Esophagus squamous epithelium (tissue), 5 donors: Measurements from ENCODE around the gene RIN3. TPM values are rescaled to one million over a fixed set of nuclear protein-coding genes. Genes with fewer than 3 reads are reported as not detected.
A peak's percentile ranks its signal among the peaks of the same experiment; 100 is the strongest.
"Not testable (repeated sequence)": the region's sequence is repeated elsewhere in the genome, so short reads cannot be mapped to it uniquely, and the experiment has no call there.

Source experiments
- DNase-seq: peaks from one replicate; lab custom pipeline; 2025; lab: John Stamatoyannopoulos, UW
- H3K27ac ChIP-seq, 4 donors: fragments of 200-600 bp; sonication (generic); one replicate each; pipeline ENCODE4 v1.5.1; 2016 to 2019; ENCODE audit warnings: mild to moderate bottlenecking in 1 of 4
- H3K27me3 ChIP-seq, 4 donors: fragments of 200-600 bp; sonication (generic); 1 replicate in 3 of 4; 2 replicates in 1 of 4; pipeline versions ENCODE4 v1.5.1 to v1.6.0; 2017 to 2021; ENCODE audit warnings: antibody characterized with exemption in 1 of 4
- H3K36me3 ChIP-seq, 3 donors: fragments of 200-600 bp; sonication (generic); one replicate each; pipeline ENCODE4 v1.5.1; 2016 to 2019
- H3K4me1 ChIP-seq, 3 donors: fragments of 200-600 bp; sonication (generic); one replicate each; pipeline ENCODE4 v1.5.1; 2017 to 2019
- H3K4me3 ChIP-seq, 4 donors: fragments of 200-600 bp; sonication (generic); 1 replicate in 3 of 4; 2 replicates in 1 of 4; pipeline ENCODE4 v1.5.1; 2016 to 2019; ENCODE audit warnings: mild to moderate bottlenecking in 2 of 4, moderate library complexity in 1 of 4
- H3K9me3 ChIP-seq, 3 donors: fragments of 200-600 bp; sonication (generic); one replicate each; pipeline ENCODE4 v1.5.1; 2016 to 2019
- CTCF ChIP-seq, 6 experiments: fragments of 450-650 bp in 4 of 6; fragments of 200-600 bp in 2 of 6; sonication (generic) in 2 of 6; IDR thresholded peaks; one replicate each; pipeline ENCODE4 v1.5.1; 2016 to 2019; ENCODE audit warnings: antibody characterized with exemption in 6 of 6, mild to moderate bottlenecking in 4 of 6, moderate library complexity in 4 of 6
- POLR2A ChIP-seq, 4 donors: fragments of 450-650 bp; IDR thresholded peaks; one replicate each; pipeline ENCODE4 v1.6.1; 2017; ENCODE audit warnings: antibody characterized with exemption in 4 of 4, mild to moderate bottlenecking in 4 of 4, moderate library complexity in 3 of 4
- WGBS, 2 donors: methylation state at CpG; one replicate each; pipeline ENCODE4 v1.1.5; 2018; 5-methylcytosine and 5-hydroxymethylcytosine counted together
- intact Hi-C: fragments of 100-400 bp; cut with DNase I; formaldehyde crosslinking; loops from one replicate; pipeline ENCODE4 v1.15.0; 2022
- total RNA-seq, 4 donors: library from RNA; depleted of rRNA; stranded (reverse); fragments of >200 nt; gene quantifications; one replicate each; pipeline ENCODE4 v1.1.0, GENCODE V29; 2016
- donor health status: DM: yes; HTN: yes; CAD: no.

The RIN3 gene
- total RNA-seq, 4 donors from 2014 or later: 1.9 to 9.7 (median 4.4) TPM

- intact Hi-C loops: no loop called here
- 67 to 84% methylated on average over 9 to 12 of the region's 16 CpGs for WGBS, 2 donors
- no peaks in the 10 kb centered on the region for H3K27me3 ChIP-seq
- H3K4me3 ChIP-seq: no peak overlapping the region
- H3K27ac ChIP-seq: peak overlapping the region in 1 of 4 donors; percentile 57
- DNase-seq: no peak
- no peaks in the 10 kb centered on the region for H3K36me3 ChIP-seq
- H3K9me3 ChIP-seq: no peaks in the 10 kb centered on the region
- TF ChIP-seq CTCF (IDR thresholded peaks at IDR 0.05) (no peak), POLR2A (IDR thresholded peaks at IDR 0.05) (peak in 1 of 4 donors; percentile 32)
- H3K4me1 ChIP-seq: peaks cover 0 to 50% (median 0%) of the 10 kb centered on the region in 3 donors
These were observed 17.7 kb downstream of the RIN3 start for GRCh38 chr14:92531106-92531873.

GRCh38 chr14:92532490-92533163, 19.0 kb downstream of the RIN3 start:
- Histone ChIP-seq H3K27me3 (no peaks in the 10 kb centered on the region), H3K4me3 (no peak overlapping the region), H3K4me1 (peaks cover 0 to 53% (median 0%) of the 10 kb centered on the region in 3 donors), H3K9me3 (no peaks in the 10 kb centered on the region), H3K36me3 (no peaks in the 10 kb centered on the region), H3K27ac (peak overlapping the region in 3 of 4 donors; percentile 14 to 57 (median 20))
- WGBS, 2 donors: 45 to 52% methylated on average over 4 to 5 of the region's 10 CpGs
- DNase-seq: no peak
- TF ChIP-seq POLR2A (IDR thresholded peaks at IDR 0.05): no peak
- no peak for TF ChIP-seq CTCF (IDR thresholded peaks at IDR 0.05)
- intact Hi-C loops: no loop called here

GRCh38 chr14:92534932-92535643, 21.5 kb downstream of the RIN3 start:
- intact Hi-C loops: no loop called here
- 39 to 46% methylated on average over 15 to 16 of the region's 17 CpGs for WGBS, 2 donors
- Histone ChIP-seq H3K27me3 (no peaks in the 10 kb centered on the region), H3K36me3 (no peaks in the 10 kb centered on the region), H3K4me1 (peaks cover 0 to 53% (median 15%) of the 10 kb centered on the region in 3 donors), H3K9me3 (no peaks in the 10 kb centered on the region), H3K4me3 (no peak overlapping the region), H3K27ac (peak overlapping the region in 1 of 4 donors; percentile 31)
- TF ChIP-seq POLR2A (IDR thresholded peaks at IDR 0.05) (no peak), CTCF (IDR thresholded peaks at IDR 0.05) (no peak)
- DNase-seq: no peak

- H3K36me3 ChIP-seq, H3K27me3 ChIP-seq, H3K9me3 ChIP-seq, intact Hi-C loops, H3K27ac ChIP-seq, H3K4me3 ChIP-seq, DNase-seq: not testable (repeated sequence)
- 31 to 42% methylated on average over 8 of the region's 8 CpGs for WGBS, 2 donors
- H3K4me1 ChIP-seq: peaks cover 0 to 63% (median 19%) of the 10 kb centered on the region in 3 donors
These were observed 22.6 kb downstream of the RIN3 start for GRCh38 chr14:92536231-92536630.

- H3K27ac ChIP-seq: peak overlapping the region in 3 of 4 donors; percentile 69 to 92 (median 83)
- no peaks in the 10 kb centered on the region for H3K9me3 ChIP-seq
- H3K36me3 ChIP-seq: no peaks in the 10 kb centered on the region
- no peak for DNase-seq
- WGBS, 2 donors: 78 to 79% methylated on average over 6 of the region's 6 CpGs
- no peak overlapping the region for H3K4me3 ChIP-seq
- H3K4me1 ChIP-seq: peaks cover 0 to 56% (median 19%) of the 10 kb centered on the region in 3 donors
- intact Hi-C loops: no loop called here
- no peak for TF ChIP-seq CTCF (IDR thresholded peaks at IDR 0.05)
- no peak for TF ChIP-seq POLR2A (IDR thresholded peaks at IDR 0.05)
- no peaks in the 10 kb centered on the region for H3K27me3 ChIP-seq
These were observed 24.9 kb downstream of the RIN3 start for GRCh38 chr14:92538412-92538985.
